Measurements from ENCODE around the gene CASK. TPM values are rescaled to one million over a fixed set of nuclear protein-coding genes. Genes with fewer than 3 reads are reported as not detected.

The CASK gene
- total RNA-seq, 6 experiments from 2014 or later: 17.8 to 23.8 (median 20.4) TPM

GRCh38 chrX:41923978-41924683 lies 777 bp upstream of the CASK start:
- ATAC-seq (peak; percentile 9 to 33 (median 20)), DNase-seq (peak in 2 of 3 donors; percentile 34 to 43)
- no peaks in the 10 kb centered on the region for H3K36me3 ChIP-seq
- H3K9me3 ChIP-seq: no peaks in the 10 kb centered on the region
- H3K4me1 ChIP-seq: no peaks in the 10 kb centered on the region
- H3K4me3 ChIP-seq: peak overlapping the region; percentile 47 to 65 (median 52)
- no peaks in the 10 kb centered on the region for H3K27me3 ChIP-seq
- intact Hi-C loops (cut with DNase I): no loop called here
- peak overlapping the region; percentile 47 to 71 (median 58) for H3K27ac ChIP-seq
- 20% methylated on average over 16 of the region's 16 CpGs for WGBS (ENCODE audit: insufficient coverage, low coverage, low lambda C conversion rate, missing lambda C conversion rate)
- TF ChIP-seq POLR2A (IDR thresholded peaks at IDR 0.05): no peak
- TF ChIP-seq CTCF (IDR thresholded peaks at IDR 0.05): no peak

- intact Hi-C loops (cut with DNase I): no loop called here
- Histone ChIP-seq H3K27ac (peak overlapping the region in 2 of 3 donors; percentile 35 to 55), H3K36me3 (no peaks in the 10 kb centered on the region), H3K27me3 (no peaks in the 10 kb centered on the region), H3K4me3 (peak overlapping the region; percentile 40 to 65 (median 52)), H3K9me3 (no peaks in the 10 kb centered on the region), H3K4me1 (no peaks in the 10 kb centered on the region)
- ATAC-seq: peak; percentile 1 to 20 (median 3)
- peak; percentile 46 to 57 (median 53) for DNase-seq
- TF ChIP-seq CTCF (IDR thresholded peaks at IDR 0.05): peak in 1 of 4 donors; percentile 16
- TF ChIP-seq POLR2A (IDR thresholded peaks at IDR 0.05): no peak
- WGBS (ENCODE audit: insufficient coverage, low coverage, low lambda C conversion rate, missing lambda C conversion rate): 28% methylated on average over 8 of the region's 48 CpGs
These were observed 763 bp downstream of the CASK start for GRCh38 chrX:41922431-41923151.

DNA sequence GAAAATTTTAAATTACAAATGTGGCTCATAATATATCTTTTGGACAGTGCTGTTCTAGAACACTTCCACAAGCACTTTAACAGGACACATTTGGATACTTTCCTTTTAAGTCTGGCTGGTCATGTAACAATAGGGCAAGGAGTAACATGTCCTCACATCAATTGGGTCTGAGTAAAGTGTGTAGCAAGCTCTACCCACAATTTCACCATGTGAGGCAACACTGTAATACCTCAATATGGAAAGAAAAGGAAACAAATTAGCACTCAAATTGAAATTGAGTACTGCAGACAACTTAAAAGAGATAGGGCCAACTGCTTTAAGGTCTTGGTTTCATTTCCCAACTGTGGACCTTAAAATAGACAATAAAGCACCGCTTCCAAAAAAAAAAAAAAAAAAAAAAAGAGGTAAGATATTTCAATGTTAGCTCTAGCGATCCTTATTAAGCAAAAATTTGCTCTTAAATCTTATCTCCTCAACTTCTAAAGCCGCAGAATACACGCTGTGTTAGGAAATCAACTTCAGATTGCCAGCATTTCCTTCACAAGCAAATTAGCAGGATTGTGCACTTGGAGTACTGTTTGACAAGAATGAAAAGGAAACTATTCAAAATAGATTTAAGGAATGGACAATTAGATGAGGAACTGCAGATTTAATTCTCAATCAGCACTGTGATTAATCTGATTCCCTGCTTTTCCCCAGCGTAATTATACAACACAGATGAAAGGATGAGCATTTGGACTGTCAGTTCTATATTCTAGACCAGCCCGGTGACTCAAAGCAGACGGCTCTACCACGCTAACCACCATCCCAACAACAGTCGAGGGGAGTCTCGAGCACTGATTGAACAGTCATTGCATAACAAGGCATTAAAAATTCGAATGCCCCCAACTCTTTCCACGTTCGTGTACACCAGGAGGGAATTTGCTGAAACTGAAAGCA lies 1.6 kb downstream of the CASK start:
- WGBS (ENCODE audit: insufficient coverage, low coverage, low lambda C conversion rate, missing lambda C conversion rate): 21% methylated on average over 12 of the region's 13 CpGs
- Histone ChIP-seq H3K27me3 (no peaks in the 10 kb centered on the region), H3K27ac (peak overlapping the region in 1 of 3 donors; percentile 55), H3K36me3 (no peaks in the 10 kb centered on the region), H3K4me1 (no peaks in the 10 kb centered on the region), H3K4me3 (peak overlapping the region; percentile 40 to 65 (median 52)), H3K9me3 (no peaks in the 10 kb centered on the region)
- ATAC-seq (peak in 1 of 4 donors; percentile 15), DNase-seq (peak in 1 of 3 donors; percentile 27)
- TF ChIP-seq POLR2A (IDR thresholded peaks at IDR 0.05) (no peak), CTCF (IDR thresholded peaks at IDR 0.05) (no peak)
- intact Hi-C loops (cut with DNase I): no loop called here

DNA sequence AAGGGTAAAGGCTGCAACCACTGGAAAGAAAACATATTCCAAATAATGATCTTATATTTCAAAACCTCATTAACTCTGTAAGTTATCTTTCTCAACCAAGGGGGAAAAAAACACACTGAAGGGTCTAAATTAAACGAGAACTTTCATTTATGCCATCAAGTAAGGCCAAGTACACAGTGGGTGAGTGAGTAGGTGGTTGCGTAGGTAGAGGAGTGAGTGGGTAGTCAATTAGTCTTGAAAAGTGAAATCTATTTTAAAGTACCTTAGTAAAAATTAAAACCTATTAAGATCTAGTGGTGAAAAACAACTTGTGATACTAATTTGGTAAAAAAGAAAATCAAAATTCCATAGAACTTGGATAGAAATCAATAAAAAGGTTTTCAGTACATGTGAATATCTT lies 3.5 kb downstream of the CASK start:
- Histone ChIP-seq H3K9me3 (no peaks in the 10 kb centered on the region), H3K36me3 (no peaks in the 10 kb centered on the region), H3K4me1 (no peaks in the 10 kb centered on the region), H3K27ac (no peak overlapping the region), H3K27me3 (no peaks in the 10 kb centered on the region), H3K4me3 (no peak overlapping the region)
- WGBS (ENCODE audit: insufficient coverage, low coverage, low lambda C conversion rate, missing lambda C conversion rate): 65% methylated on average over 2 of the region's 2 CpGs
- TF ChIP-seq CTCF (IDR thresholded peaks at IDR 0.05) (no peak), POLR2A (IDR thresholded peaks at IDR 0.05) (no peak)
- DNase-seq (no peak), ATAC-seq (no peak)
- intact Hi-C loops (cut with DNase I): no loop called here

All from right lobe of liver (tissue), 6 donors.